GM18517 (cell line): ENCODE results near the gene GPR132.
"Not testable (repeated sequence)": the region's sequence is repeated elsewhere in the genome, so short reads cannot be mapped to it uniquely, and the experiment has no call there.

Experiments used
- ATAC-seq: cut with Tn5 transposase; IDR thresholded peaks from one replicate; pipeline ENCODE4 v1.9.1; 2021; ENCODE audit warnings: mild to moderate bottlenecking, moderate library complexity; ENCODE audit not compliant: unreplicated experiment

Gene GPR132

GRCh38 chr14:105045710-105046326 is 19.4 kb downstream of the GPR132 start:
- no peak for ATAC-seq

GRCh38 chr14:105043641-105044040 is 21.6 kb downstream of the GPR132 start:
- ATAC-seq, result no peak

DNA sequence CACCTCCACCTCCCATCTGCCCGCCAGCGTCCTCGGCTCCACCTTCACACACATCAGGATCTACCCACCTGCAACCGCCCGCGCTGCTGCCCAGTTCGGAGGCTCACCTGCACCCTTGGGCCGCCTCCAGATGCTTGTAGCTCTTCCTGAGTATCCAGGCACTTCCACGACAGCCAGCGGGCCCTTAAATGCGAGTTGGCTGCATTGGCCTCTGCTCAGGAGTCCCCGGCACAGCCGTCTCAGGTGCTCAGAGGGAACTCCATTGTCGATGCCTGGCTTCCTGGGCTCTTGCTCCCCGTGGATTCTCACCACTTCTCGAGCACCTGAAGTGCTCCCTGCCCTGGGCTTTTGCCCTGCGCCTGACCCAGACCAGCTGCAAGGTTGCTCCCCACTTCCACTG is 22.4 kb downstream of the GPR132 start:
- ATAC-seq, result no peak

DNA sequence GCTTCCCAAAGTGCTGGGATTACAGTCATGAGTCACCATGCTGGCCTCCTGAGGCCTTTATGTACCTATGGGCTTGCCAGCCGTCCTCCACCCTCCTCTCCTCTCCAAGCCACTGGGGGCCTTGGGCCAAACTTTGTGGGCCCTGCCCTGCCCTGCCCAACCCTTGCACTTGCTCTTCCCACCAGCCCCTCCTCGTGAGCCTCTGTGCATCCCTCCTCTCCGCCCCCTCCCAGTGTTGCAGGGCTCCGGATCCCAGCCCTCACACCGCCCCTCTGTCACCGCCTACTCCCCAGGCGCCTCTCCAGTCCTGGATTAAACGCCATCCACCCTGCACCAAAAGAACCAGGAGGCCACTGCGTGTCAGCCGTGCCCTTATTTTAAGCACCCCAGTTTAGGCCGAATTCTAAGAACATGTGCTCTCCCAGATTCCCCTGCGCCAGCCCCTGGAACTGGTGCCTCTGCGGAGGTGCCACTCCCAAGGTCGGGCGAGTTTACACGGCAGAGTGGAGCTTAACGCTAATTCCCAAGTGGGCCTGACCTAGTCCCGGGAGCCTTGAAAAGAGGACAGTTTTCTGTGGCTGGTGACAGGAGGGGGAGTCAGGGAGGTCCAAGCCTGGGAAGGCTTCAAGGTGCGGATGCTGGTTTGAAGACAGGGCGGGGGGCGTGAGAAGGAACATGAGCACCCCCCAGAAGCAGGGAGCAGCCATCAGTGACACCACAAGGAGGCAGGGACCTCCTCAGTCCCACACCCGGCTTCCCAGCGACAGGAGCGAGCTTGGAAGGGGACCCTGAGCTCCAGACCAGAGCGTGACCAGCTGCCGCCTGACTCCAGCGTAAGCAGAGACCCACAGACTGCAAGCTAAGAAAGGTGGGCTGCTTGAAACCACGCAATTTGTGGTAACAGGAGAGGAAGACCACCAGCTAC is 23.1 kb downstream of the GPR132 start:
- no peak for ATAC-seq

DNA sequence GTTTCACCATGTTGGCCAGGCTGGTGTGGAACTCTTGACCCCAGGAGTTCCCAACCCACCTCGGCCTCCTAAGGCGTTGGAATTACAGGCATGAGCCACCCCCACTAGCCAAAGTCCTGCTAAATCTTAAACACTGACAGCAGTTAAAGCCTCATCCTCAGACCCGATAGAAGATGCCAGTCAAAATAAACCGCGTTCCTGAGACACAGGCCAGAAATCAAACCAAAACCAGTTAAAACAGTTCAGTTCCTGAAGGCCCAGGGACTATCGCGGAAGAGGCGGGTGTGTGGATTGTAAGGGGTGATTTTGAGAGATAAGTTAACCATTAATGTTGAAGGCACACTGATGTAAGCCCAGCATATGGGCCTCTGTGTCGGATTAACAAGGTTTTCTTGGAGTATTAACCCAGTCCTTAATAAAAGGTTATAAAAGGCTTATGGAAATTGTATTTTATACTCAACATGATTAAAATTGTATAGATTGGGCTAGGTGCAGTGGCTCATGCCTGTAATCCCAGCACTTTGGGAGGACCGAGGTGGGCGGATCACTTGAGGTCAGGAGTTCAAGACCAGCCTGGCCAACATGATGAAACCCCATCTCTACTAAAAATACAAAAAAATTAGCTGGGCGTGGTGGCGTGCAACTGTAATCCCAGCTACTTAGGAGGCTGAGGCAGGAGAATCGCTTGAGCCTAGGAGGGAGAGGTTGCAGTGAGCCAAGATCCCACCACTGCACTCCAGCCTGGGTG is 25.6 kb downstream of the GPR132 start:
- ATAC-seq, result no peak

DNA sequence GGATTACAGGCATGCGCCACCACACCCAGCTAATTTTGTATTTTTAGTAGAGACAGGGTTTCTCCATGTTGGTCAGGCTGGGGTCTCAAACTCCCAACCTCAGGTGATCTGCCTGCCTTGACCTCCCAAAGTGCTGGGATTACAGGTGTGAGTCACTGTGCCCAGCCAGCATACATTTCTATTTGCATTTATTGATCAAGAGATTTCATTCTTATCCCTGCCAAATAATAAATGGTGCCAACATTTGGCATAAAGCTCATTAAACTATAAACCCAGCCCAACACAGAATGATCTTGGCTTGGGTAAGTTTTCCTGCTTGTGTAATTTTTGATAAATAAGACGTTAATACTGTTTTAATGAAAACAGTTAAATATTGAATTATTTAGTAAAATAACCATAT is 29.6 kb downstream of the GPR132 start:
- not testable (repeated sequence) for ATAC-seq

- ATAC-seq, result no peak
Observed at GRCh38 chr14:105034315-105035039, 30.8 kb downstream of the GPR132 start.

DNA sequence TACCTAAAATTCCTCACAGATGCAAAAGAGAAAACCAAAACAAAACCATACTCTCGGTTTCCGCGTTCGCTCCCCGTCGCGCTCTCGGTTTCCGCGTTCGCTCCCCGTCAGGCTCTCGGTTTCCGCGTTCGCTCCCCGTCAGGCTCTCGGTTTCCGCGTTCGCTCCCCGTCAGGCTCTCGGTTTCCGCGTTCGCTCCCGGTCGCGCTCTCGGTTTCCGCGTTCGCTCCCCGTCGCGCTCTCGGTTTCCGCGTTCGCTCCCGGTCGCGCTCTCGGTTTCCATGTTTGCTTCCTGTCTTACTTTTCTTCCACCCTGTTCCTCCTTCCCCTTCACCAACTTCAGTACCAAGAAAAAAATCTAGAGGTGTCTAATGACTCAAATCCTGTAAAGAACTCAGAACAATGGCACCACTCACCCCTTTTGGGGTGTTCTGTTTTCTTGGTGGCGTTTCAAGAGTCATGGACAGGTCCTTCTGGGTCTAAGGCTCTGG is 31.8 kb downstream of the GPR132 start:
- not testable (repeated sequence) for ATAC-seq

DNA sequence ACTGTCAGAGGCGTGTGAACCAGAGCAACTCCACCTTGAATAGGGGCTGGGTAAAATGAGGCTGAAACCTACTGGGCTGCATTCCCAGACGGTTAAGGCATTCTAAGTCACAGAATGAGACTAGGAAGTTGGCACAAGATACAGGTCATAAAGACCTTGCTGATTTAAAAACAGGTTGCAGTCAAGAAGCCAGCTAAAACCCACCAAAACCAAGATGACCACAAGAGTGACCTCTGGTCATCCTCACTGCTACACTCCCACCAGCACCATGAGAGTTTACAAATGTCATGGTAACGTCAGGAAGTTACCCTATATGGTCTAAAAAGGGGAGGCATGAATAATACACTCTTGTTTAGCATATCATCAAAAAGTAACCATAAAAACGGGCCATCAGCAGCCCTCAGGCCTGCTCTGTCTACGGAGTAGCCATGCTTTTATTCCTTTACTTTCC is 32.8 kb downstream of the GPR132 start:
- not testable (repeated sequence) for ATAC-seq

GRCh38 chr14:105030836-105031396 is 34.3 kb downstream of the GPR132 start:
- no peak for ATAC-seq

DNA sequence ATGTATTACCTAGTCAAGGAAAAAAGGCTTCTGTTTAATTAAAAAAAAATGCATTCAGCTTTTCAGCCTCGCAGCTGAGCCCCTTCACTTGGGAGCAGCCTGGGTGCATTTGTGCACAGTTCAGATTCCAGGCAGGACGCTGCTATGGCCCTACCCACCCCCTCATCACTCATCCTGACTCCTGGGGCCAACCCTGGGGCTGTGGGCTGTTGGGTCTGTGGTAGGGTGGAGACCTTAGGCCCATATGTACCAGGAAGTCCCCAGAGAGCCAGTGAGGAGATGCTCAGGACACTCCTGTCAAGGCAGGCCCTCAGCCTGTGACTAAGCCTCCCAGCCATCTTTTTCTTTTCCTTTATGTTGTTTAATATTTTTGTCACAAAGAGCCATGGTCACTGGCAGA is 35.0 kb downstream of the GPR132 start:
- ATAC-seq, result no peak

- ATAC-seq, result no peak
Observed at GRCh38 chr14:105029402-105029801, 35.8 kb downstream of the GPR132 start.

DNA sequence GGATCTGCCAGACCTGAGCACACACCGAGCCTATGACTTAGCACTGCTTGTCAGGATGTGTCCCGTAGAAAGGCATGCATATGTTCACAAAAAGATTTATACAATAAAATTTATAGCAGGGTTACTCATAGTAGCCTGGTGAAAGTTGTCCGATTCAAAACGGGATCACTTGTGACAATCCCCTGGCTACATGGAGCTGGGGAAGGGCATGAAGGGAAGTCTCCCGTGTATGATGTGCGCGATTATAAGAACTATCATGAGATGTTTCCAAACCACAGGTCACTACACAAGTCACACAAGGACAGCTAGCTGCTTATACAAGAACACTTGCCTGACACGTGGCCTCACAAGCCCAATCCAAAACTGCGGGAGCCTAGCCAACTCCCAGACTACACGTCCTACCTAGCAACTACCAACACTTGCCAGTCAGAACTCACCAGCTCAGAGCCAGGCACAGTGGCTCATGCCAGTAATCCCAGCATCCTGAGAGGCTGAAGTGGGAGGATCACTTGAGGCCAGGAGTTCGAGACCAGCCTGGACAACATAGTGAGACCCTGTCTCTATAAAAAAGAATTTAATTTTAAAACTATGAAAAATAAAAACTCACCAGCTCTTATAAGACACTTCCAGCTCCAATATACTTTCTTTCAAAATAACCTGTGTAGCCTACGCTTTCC is 36.8 kb downstream of the GPR132 start:
- ATAC-seq, result no peak

DNA sequence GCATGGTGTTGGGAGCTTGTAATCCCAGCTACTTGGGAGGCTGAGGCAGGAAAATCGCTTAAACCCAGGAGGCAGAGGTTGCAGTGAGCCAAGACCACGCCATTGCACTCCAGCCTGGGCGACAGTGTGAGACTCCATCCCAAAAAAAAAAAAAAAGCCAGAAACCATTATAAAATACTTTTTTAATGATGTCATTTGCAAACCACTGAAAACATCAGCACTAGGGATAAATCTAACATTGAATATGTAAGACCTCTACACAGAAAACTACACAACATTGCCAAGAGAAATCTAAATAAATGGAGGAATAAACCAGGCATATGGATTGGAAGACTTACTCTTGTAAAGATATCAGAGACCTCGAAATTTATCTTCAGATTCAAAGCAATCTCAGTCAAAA is 37.5 kb downstream of the GPR132 start:
- not testable (repeated sequence) for ATAC-seq

GRCh38 chr14:105026802-105027563 is 38.2 kb downstream of the GPR132 start:
- ATAC-seq, result no peak

GRCh38 chr14:105026033-105026785 is 39.0 kb downstream of the GPR132 start:
- peak; percentile 38 for ATAC-seq

- ATAC-seq, result no peak
Observed at GRCh38 chr14:105025429-105025828, 39.8 kb downstream of the GPR132 start.

DNA sequence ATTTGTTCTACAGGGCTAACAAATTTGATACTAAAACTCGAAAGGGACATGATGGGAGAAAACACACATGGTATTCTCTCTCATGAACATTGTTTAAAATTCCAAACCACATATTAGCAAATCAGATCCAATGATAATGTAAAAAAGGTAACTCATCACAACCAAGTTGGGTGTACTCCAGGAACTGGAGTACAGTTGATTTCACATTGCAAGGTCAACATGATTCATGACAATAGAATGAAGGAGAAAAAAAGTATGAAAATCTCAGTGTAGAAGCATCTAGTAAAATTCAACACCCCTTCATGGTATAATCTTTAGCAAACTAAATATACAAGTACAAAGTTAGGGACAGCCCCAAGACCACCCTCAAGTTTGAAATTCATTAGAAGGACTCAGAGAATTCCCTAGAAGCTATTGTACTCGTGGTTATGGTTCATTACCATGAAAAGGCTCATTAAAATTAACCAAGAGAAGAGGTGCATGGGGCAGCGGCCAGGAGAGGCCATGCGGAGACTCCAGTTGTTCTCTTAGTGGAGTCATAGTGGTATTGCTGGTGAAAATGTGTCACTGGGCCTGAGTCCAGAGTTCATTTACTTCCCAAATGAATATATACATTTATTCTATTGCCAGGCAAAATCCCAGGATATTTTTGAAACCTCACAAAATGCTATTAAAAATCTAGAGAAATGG is 41.3 kb downstream of the GPR132 start:
- ATAC-seq, result no peak
